Keratinocyte (primary cell): Measurements from ENCODE around the gene ECT2L. TPM values are rescaled to one million over a fixed set of nuclear protein-coding genes. Genes with fewer than 3 reads are reported as not detected.

Source experiments
- DNase-seq: peaks from one replicate; pipeline ENCODE4 v3.0.0-alpha.2; 2011; ENCODE audit warnings: low read depth, missing footprints, low spot score
- FAIRE-seq: peaks from 2 replicates; lab custom pipeline; 2011; peaks lifted over from hg19 to GRCh38; lab: Jason Lieb, UNC
- H2AFZ ChIP-seq: 2 replicates; pipeline ENCODE4 v1.6.0; 2012; ENCODE audit warnings: low read length, control low read depth, inconsistent platforms; ENCODE audit not compliant: control insufficient read depth
- H3K27ac ChIP-seq: 2 replicates; pipeline ENCODE4 v1.5.1; 2011; ENCODE audit warnings: low read length; ENCODE audit not compliant: control insufficient read depth, insufficient read depth
- H3K27me3 ChIP-seq: 3 replicates; pipeline ENCODE4 v1.6.0; 2011; ENCODE audit warnings: low read length; ENCODE audit not compliant: control insufficient read depth, insufficient read depth; ENCODE audit errors: extremely low read depth
- H3K36me3 ChIP-seq, 2 experiments: 2 replicates in 1 of 2; 3 replicates in 1 of 2; pipeline ENCODE4 v1.5.1; 2011; ENCODE audit warnings: low read length in 2 of 2, mild to moderate bottlenecking in 1 of 2; ENCODE audit not compliant: control insufficient read depth in 2 of 2, insufficient read depth in 2 of 2; ENCODE audit errors: extremely low read depth in 1 of 2
- H3K4me1 ChIP-seq: 3 replicates; pipeline ENCODE4 v1.5.1; 2011; ENCODE audit warnings: low read length; ENCODE audit not compliant: control insufficient read depth, insufficient read depth; ENCODE audit errors: extremely low read depth
- H3K4me2 ChIP-seq: 3 replicates; pipeline ENCODE4 v1.6.0; 2011; ENCODE audit warnings: low read depth, low read length; ENCODE audit not compliant: control insufficient read depth, insufficient read depth; ENCODE audit errors: extremely low read depth
- H3K4me3 ChIP-seq, 3 experiments: fragments of 200-600 bp in 1 of 3; sonication (generic) in 1 of 3; 2 replicates in 2 of 3; 3 replicates in 1 of 3; pipeline ENCODE4 v1.5.1; 2011 to 2016; ENCODE audit warnings: low read length in 3 of 3, mild to moderate bottlenecking in 3 of 3, control low read depth in 2 of 3, inconsistent platforms in 1 of 3, low read depth in 1 of 3, mixed read lengths in 1 of 3, mixed run types in 1 of 3, moderate library complexity in 1 of 3; ENCODE audit not compliant: control insufficient read depth in 2 of 3, insufficient read depth in 2 of 3; ENCODE audit errors: extremely low read depth in 1 of 3
- H3K79me2 ChIP-seq: 2 replicates; pipeline ENCODE4 v1.6.0; 2012; ENCODE audit warnings: low read length; ENCODE audit not compliant: control insufficient read depth, insufficient read depth
- H3K9ac ChIP-seq: 3 replicates; pipeline ENCODE4 v1.6.0; 2011; ENCODE audit warnings: low read length; ENCODE audit not compliant: control insufficient read depth, insufficient read depth; ENCODE audit errors: extremely low read depth
- H3K9me1 ChIP-seq: 3 replicates; pipeline ENCODE4 v1.6.0; 2011; ENCODE audit warnings: low read length; ENCODE audit not compliant: control insufficient read depth, insufficient read depth; ENCODE audit errors: extremely low read depth
- H3K9me3 ChIP-seq: 2 replicates; pipeline ENCODE4 v1.5.1; 2012; ENCODE audit warnings: low read depth, low read length; ENCODE audit not compliant: control insufficient read depth
- H4K20me1 ChIP-seq: 3 replicates; pipeline ENCODE4 v1.6.0; 2011; ENCODE audit warnings: low read length; ENCODE audit not compliant: control insufficient read depth, insufficient read depth; ENCODE audit errors: extremely low read depth
- EZH2 ChIP-seq: IDR thresholded peaks from one replicate; pipeline ENCODE4 v1.6.1; 2012; ENCODE audit warnings: inconsistent platforms, mild to moderate bottlenecking, low read length, moderate library complexity
- dilution Hi-C: fragments of 300-500 bp; cut with MboI; formaldehyde crosslinking; loops from one replicate; pipeline ENCODE4 v1.7.0; 2020; ENCODE audit warnings: low sequenced_read_pairs; ENCODE audit not compliant: extremely low pct_ligation_motif_present
- polyA plus RNA-seq, 5 experiments: library from polyadenylated mRNA; depleted of rRNA in 3 of 5; stranded (reverse) in 3 of 5; stranded (forward) in 1 of 5; unstranded in 1 of 5; fragments of >200 nt; gene quantifications; 1 replicate in 1 of 5; 2 replicates in 3 of 5; 3 replicates in 1 of 5; pipeline versions ENCODE4 v1.2.1 to v1.2.3, GENCODE V29; 2011 to 2012; ENCODE audit warnings: missing spikeins in 2 of 5, low read depth in 1 of 5, low replicate concordance in 1 of 5
- TF ChIP-seq, protein P1 (sequence below), 3 experiments: IDR thresholded peaks in 1 of 3; conservative IDR thresholded peaks in 1 of 3; optimal IDR thresholded peaks in 1 of 3; 2 replicates in 2 of 3; 3 replicates in 1 of 3; pipeline versions ENCODE3 to v1.5.1; 2011; ENCODE audit warnings: low read length in 3 of 3, mild to moderate bottlenecking in 3 of 3, moderate library complexity in 2 of 3, control low read depth in 1 of 3, inconsistent platforms in 1 of 3; ENCODE audit not compliant: insufficient read depth in 2 of 3; ENCODE audit errors: extremely low read depth in 1 of 3

The ECT2L gene
- polyA plus RNA-seq, 1 donor (not counting 4 experiments of a cell fraction or from before 2014, with no cell fraction given) = 0.01 TPM

DNA sequence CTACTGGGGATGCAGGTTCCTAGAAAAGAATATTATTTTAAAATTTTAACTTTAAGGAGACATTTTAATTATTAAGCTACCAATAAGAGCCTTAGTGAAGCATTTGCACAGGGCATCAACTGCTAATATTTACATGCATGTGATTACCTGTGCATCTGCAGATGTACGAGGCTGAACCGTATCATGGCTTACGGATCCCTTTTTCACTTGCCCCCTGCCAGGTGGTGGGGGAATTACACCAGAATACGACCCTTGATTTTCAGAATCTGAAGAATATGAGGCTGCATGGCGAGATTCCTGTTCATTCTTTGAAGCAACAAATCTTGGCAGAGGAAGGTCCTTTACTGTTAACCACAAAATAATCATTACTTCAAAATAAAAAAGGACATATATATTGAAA lies 149.5 kb downstream of the ECT2L start:
- no peak overlapping the region for H3K9ac ChIP-seq
- no peaks in the 10 kb centered on the region for H4K20me1 ChIP-seq
- H3K4me1 ChIP-seq = peaks cover 20% of the 10 kb centered on the region
- peaks cover 42% of the 10 kb centered on the region for H3K79me2 ChIP-seq
- no peak overlapping the region for H3K4me3 ChIP-seq
- TF ChIP-seq, protein P1, sequence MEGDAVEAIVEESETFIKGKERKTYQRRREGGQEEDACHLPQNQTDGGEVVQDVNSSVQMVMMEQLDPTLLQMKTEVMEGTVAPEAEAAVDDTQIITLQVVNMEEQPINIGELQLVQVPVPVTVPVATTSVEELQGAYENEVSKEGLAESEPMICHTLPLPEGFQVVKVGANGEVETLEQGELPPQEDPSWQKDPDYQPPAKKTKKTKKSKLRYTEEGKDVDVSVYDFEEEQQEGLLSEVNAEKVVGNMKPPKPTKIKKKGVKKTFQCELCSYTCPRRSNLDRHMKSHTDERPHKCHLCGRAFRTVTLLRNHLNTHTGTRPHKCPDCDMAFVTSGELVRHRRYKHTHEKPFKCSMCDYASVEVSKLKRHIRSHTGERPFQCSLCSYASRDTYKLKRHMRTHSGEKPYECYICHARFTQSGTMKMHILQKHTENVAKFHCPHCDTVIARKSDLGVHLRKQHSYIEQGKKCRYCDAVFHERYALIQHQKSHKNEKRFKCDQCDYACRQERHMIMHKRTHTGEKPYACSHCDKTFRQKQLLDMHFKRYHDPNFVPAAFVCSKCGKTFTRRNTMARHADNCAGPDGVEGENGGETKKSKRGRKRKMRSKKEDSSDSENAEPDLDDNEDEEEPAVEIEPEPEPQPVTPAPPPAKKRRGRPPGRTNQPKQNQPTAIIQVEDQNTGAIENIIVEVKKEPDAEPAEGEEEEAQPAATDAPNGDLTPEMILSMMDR (optimal IDR thresholded peaks at IDR 0.05 in 1 of 3, IDR thresholded peaks at IDR 0.05 in 1 of 3, conservative IDR thresholded peaks at IDR 0.05 in 1 of 3; ENCODE audit: extremely low read depth in 1 of 3, insufficient read depth in 2 of 3, low read length in 3 of 3) = peak; percentile 5 to 28 (median 15)
- no peak for TF ChIP-seq EZH2
- FAIRE-seq (no peak), DNase-seq (no peak)
- H3K36me3 ChIP-seq = peaks cover 4 to 20% of the 10 kb centered on the region in 2 experiments
- peak overlapping the region; percentile 58 for H3K27ac ChIP-seq
- H3K9me1 ChIP-seq = no peaks in the 10 kb centered on the region
- no peak overlapping the region for H3K4me2 ChIP-seq
- H3K9me3 ChIP-seq = no peaks in the 10 kb centered on the region
- H2AFZ ChIP-seq = no peak overlapping the region
- dilution Hi-C loops = no loop called here
- no peaks in the 10 kb centered on the region for H3K27me3 ChIP-seq

DNA sequence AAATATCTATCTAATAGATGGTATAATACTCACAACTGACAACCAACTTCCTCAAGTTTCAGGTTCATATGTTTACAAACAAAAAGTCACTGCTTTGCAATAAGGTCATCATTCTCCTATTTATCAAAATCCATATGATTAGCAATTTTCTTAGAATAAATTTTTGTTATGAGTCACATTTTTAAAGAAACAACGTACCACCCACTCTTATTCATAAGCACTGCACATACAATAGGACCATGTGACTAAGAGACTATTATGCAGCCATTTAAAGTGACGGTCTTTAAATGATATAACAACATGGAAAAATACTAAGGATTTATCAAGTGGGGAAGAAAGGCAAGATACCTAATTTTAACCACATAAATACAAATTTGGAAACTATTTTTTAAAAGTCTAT lies 152.1 kb downstream of the ECT2L start:
- Histone ChIP-seq H3K9me1 (no peaks in the 10 kb centered on the region), H3K4me3 (no peak overlapping the region), H3K4me1 (peaks cover 22% of the 10 kb centered on the region), H3K9ac (no peak overlapping the region), H3K79me2 (peaks cover 68% of the 10 kb centered on the region), H3K27ac (peak overlapping the region; percentile 14), H3K4me2 (peak overlapping the region; percentile 16), H4K20me1 (no peaks in the 10 kb centered on the region), H3K36me3 (peaks cover 2 to 19% of the 10 kb centered on the region in 2 experiments), H2AFZ (no peak overlapping the region), H3K27me3 (no peaks in the 10 kb centered on the region), H3K9me3 (no peaks in the 10 kb centered on the region)
- no peak for DNase-seq
- dilution Hi-C loops = no loop called here
- TF ChIP-seq EZH2 = no peak
- TF ChIP-seq, protein P1 (optimal IDR thresholded peaks at IDR 0.05 in 1 of 3, IDR thresholded peaks at IDR 0.05 in 1 of 3, conservative IDR thresholded peaks at IDR 0.05 in 1 of 3; ENCODE audit: extremely low read depth in 1 of 3, insufficient read depth in 2 of 3, low read length in 3 of 3) = no peak
- FAIRE-seq = peak; percentile 29
